Calu3 (cell line): Measurements from ENCODE around the gene UBR3. TPM values are rescaled to one million over a fixed set of nuclear protein-coding genes. Genes with fewer than 3 reads are reported as not detected.
"Not testable (repeated sequence)": the region's sequence is repeated elsewhere in the genome, so short reads cannot be mapped to it uniquely, and the experiment has no call there.

ENCODE experiments used
- BruUV-seq: library from RNA; stranded (reverse); fragments of 400-500 nt; replicated peaks from 2 replicates; lab custom pipeline; 2021; lab: Mats Ljungman, UMichigan
- CTCF ChIA-PET: fragments of 300-600 bp; sonication (Branson Sonifier 250); formaldehyde crosslinking; loops from one replicate; lab custom pipeline; 2022; ENCODE audit warnings: antibody characterized with exemption; lab: Charles Lee
- DNase-seq: peaks from one replicate; pipeline ENCODE4 v3.0.0; 2022
- H3K27ac Mint-ChIP-seq: one replicate; pipeline ENCODE4 v1.8.0; 2022; ENCODE audit warnings: mixed read lengths; ENCODE audit not compliant: unreplicated experiment
- H3K27me3 Mint-ChIP-seq: one replicate; pipeline ENCODE4 v1.8.0; 2022; ENCODE audit warnings: mixed read lengths; ENCODE audit not compliant: unreplicated experiment
- H3K36me3 Mint-ChIP-seq: one replicate; pipeline ENCODE4 v1.8.0; 2022; ENCODE audit warnings: mild to moderate bottlenecking, moderate library complexity, mixed read lengths; ENCODE audit not compliant: insufficient read depth, unreplicated experiment
- H3K4me1 Mint-ChIP-seq: one replicate; pipeline ENCODE4 v1.8.0; 2022; ENCODE audit warnings: mild to moderate bottlenecking, low read depth, mixed read lengths; ENCODE audit not compliant: unreplicated experiment
- H3K4me3 Mint-ChIP-seq: one replicate; pipeline ENCODE4 v1.8.0; 2022; ENCODE audit warnings: mild to moderate bottlenecking, low read depth, moderate library complexity, mixed read lengths; ENCODE audit not compliant: unreplicated experiment
- H3K9me3 Mint-ChIP-seq: one replicate; pipeline ENCODE4 v1.8.0; 2022; ENCODE audit warnings: low read depth, mixed read lengths; ENCODE audit not compliant: unreplicated experiment
- CTCF ChIP-seq: fragments of 200-600 bp; IDR thresholded peaks from one replicate; pipeline ENCODE4 v1.8.0; 2022; ENCODE audit warnings: antibody characterized with exemption; ENCODE audit not compliant: unreplicated experiment
- intact Hi-C: fragments of 100-400 bp; cut with micrococcal nuclease; formaldehyde crosslinking; loops from one replicate; pipeline ENCODE4 v1.10.0; 2022; ENCODE audit not compliant: unreplicated experiment
- total RNA-seq: library from RNA; stranded (reverse); gene quantifications from 2 replicates; pipeline ENCODE4 v1.2.3, GENCODE V29; 2022

UBR3 gene
- total RNA-seq, 1 experiment from 2014 or later: 33.1 TPM

DNA sequence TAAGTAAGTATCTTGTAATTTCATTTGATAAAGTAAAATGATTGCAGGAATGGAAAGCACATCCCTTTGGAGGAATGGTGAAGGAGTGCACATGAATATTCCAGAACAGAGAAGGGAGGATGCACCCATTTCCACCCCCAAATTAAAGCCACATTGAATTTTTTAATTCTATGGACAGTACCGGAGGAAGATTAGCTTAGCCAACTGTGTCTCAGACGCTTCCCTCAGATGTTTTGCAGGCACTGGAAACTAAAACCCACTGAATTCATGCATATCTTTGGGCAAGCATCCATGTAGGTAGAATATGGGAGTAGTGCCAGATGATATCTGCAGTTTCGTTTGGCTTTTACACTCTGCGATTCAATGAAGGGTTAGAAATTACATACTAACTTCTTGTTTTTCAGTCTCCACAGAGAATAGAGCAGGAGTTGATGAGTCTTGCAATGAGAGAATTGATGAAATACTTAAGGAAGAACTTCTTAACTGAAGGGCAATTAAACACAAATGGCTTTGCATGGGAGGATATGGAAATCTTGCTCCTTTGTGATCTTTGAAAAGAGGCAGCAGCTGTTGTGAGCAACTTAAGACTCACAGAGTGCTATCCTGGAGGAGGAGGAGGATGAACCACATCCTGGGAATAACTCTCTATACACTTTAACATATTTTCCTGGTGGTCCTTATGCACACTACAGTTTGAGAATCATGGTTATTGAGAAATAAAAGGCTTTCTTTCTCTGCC is 279.0 kb downstream of the UBR3 start:
- Mint-ChIP-seq H3K9me3 (no peaks in the 10 kb centered on the region), H3K27ac (no peak overlapping the region), H3K27me3 (no peaks in the 10 kb centered on the region), H3K4me3 (no peak overlapping the region), H3K4me1 (no peaks in the 10 kb centered on the region), H3K36me3 (no peaks in the 10 kb centered on the region)
- CTCF ChIA-PET: no interaction called here
- BruUV-seq: no TSS peak
- TF ChIP-seq CTCF: no peak
- no peak for DNase-seq
- intact Hi-C loops: no loop called here

- Mint-ChIP-seq H3K36me3 (no peaks in the 10 kb centered on the region), H3K4me1 (no peaks in the 10 kb centered on the region), H3K27ac (no peak overlapping the region), H3K4me3 (no peak overlapping the region), H3K27me3 (no peaks in the 10 kb centered on the region), H3K9me3 (no peaks in the 10 kb centered on the region)
- CTCF ChIA-PET: interaction anchor here (0.6 kb wide), 1 partner anchor 28 kb away, joined by 3 read pairs; no protein-coding TSS in a partner anchor
- no TSS peak for BruUV-seq
- intact Hi-C loops: no loop called here
- TF ChIP-seq CTCF: no peak
- DNase-seq: no peak
Measured at GRCh38 chr2:170113168-170113894, 286.1 kb downstream of the UBR3 start.

GRCh38 chr2:170115501-170116229 is 288.4 kb downstream of the UBR3 start:
- peaks cover 21% of the 10 kb centered on the region for H3K4me1 Mint-ChIP-seq
- intact Hi-C loops: no loop called here
- BruUV-seq: no TSS peak
- H3K9me3 Mint-ChIP-seq: peaks cover 3% of the 10 kb centered on the region
- no peak for DNase-seq
- H3K4me3 Mint-ChIP-seq: no peak overlapping the region
- no peak for TF ChIP-seq CTCF
- no peaks in the 10 kb centered on the region for H3K27me3 Mint-ChIP-seq
- H3K36me3 Mint-ChIP-seq: no peaks in the 10 kb centered on the region
- CTCF ChIA-PET: no interaction called here
- H3K27ac Mint-ChIP-seq: no peak overlapping the region

DNA sequence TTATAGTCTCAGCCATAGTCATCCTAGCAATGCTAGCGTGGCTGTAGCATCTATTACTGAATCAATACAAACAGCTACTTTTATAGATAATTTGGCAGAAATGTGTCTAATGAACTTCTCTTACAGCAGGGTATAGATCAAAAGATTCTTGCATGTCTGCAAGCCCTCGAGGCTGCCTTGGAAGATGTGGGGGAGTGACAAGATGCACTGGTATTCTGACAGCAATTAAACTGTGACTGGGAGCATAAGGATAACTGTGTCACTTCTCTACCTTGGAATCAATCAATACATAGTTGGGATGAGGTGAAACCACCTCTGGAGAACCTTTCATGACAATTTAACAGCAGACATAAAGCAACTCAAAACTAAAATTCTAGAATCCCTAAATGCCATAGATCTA is 291.4 kb downstream of the UBR3 start:
- Mint-ChIP-seq H3K27me3 (no peaks in the 10 kb centered on the region), H3K4me1 (peaks cover 49% of the 10 kb centered on the region), H3K36me3 (no peaks in the 10 kb centered on the region), H3K9me3 (peaks cover 3% of the 10 kb centered on the region), H3K27ac (no peak overlapping the region), H3K4me3 (no peak overlapping the region)
- TF ChIP-seq CTCF: no peak
- no TSS peak for BruUV-seq
- intact Hi-C loops: no loop called here
- no peak for DNase-seq
- CTCF ChIA-PET: interaction anchor here (0.6 kb wide), 1 partner anchor 168 kb away, joined by 3 read pairs; no protein-coding TSS in a partner anchor

- H3K27ac Mint-ChIP-seq, H3K36me3 Mint-ChIP-seq, H3K4me3 Mint-ChIP-seq, intact Hi-C loops, H3K9me3 Mint-ChIP-seq, H3K27me3 Mint-ChIP-seq, DNase-seq, BruUV-seq: not testable (repeated sequence)
- peaks cover 56% of the 10 kb centered on the region for H3K4me1 Mint-ChIP-seq
- CTCF ChIA-PET: interaction anchor here (0.6 kb wide), 2 partner anchors 167 to 385 kb away, joined by 3 to 4 read pairs; partner anchors contain the start of gene KLHL23
Measured at GRCh38 chr2:170119326-170119725, 292.1 kb downstream of the UBR3 start.
